Airway epithelial cell (primary cell): ENCODE data around the gene AGAP4. TPM values are rescaled to one million over a fixed set of nuclear protein-coding genes. Genes with fewer than 3 reads are reported as not detected.

ENCODE experiments used
- total RNA-seq: library from RNA; depleted of rRNA; stranded (reverse); fragments of >200 nt; gene quantifications from 2 replicates; pipeline ENCODE4 v1.2.3, GENCODE V29; 2015

AGAP4 gene
- total RNA-seq: 5.5 and 9.3 TPM in 2 replicates

DNA sequence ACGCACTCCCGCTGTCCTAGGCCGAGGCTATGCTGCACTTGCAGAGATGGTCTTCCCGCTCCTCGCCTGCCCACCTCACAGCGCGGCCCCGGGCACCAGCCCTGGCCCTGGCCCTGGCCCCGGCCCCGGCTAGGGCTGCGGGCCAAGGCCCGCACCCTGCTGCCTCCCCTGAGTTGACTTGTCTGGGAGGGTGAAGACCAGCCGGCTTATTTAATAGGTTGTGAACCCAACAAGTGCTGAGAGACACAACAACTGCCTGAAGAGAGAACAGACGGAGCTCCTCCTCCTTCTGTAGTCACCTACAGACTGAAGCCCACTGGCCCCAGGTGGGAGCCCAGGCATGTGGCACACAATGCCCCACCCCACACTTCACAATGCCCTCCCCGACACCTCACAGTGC lies at the start of gene AGAP4:
AGAP4 (minus strand) TSS at position 101 of the 400 bp plus-strand sequence. CDS start 153 bp downstream, outside the sequence.

Other genes starting within 250 kb of the AGAP4 start
- gene ZFAND4, start 174.7 kb downstream of the AGAP4 start, total RNA-seq: 2.6 and 6.2 TPM in 2 replicates
- 10.4 and 13.1 TPM in 2 replicates for gene WASHC2C, start 120.2 kb downstream of the AGAP4 start, total RNA-seq
- 93.3 and 102 TPM in 2 replicates for gene TIMM23, start 125.0 kb upstream of the AGAP4 start, total RNA-seq
- 88.5 and 100 TPM in 2 replicates for gene NCOA4, start 183.1 kb upstream of the AGAP4 start, total RNA-seq
- 0.84 and 2.0 TPM in 2 replicates for gene MSMB, start 198.8 kb upstream of the AGAP4 start, total RNA-seq